Suprapubic skin (tissue), 3 donors: ENCODE measurements around the gene PPP2R2B.

Experiments used
- EP300 ChIP-seq: sonication (generic); formaldehyde crosslinking; IDR thresholded peaks from one replicate; pipeline ENCODE4 v1.6.1; 2017; ENCODE audit warnings: antibody characterized with exemption
- POLR2A ChIP-seq, 2 donors: fragments of 450-650 bp; IDR thresholded peaks; one replicate each; pipeline ENCODE4 v1.6.1; 2017; ENCODE audit warnings: antibody characterized with exemption in 2 of 2, mild to moderate bottlenecking in 2 of 2, moderate library complexity in 2 of 2
- TF ChIP-seq, protein P1 (sequence below), 2 donors: fragments of 200-600 bp in 1 of 2; fragments of 450-650 bp in 1 of 2; sonication (generic) in 1 of 2; IDR thresholded peaks; one replicate each; pipeline ENCODE4 v1.5.1; 2016 to 2019; ENCODE audit warnings: antibody characterized with exemption in 2 of 2, mild to moderate bottlenecking in 1 of 2, moderate library complexity in 1 of 2

DNA sequence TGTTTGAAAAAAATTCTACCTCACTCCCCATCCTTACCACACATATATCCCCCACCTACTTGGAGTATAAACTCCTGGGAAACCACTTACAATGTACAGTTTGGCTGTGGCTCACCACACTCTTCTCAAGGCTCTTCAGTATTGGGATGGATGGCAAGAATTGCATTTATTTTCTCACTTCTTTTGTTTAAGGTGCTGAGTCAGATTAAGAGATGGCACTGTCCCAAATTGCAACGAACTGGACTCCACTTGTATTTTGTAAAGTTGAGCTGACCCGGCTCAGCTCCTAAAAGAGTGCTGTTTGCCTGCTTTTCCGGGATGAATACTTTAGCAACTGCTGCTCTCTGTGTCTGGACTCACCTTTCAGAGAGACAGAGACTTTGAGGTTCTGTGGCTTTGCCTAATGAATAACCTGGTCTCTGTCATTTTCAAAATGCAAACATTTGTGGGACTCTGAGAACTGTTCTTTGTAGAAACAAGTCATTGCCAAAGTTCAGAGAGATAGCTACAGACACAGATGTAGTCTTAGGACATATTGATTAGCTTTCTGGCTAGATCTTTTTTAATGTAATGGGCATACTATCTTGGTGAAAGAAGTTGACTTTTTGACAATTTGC is 42.2 kb downstream of the PPP2R2B start:
- TF ChIP-seq, protein P1, sequence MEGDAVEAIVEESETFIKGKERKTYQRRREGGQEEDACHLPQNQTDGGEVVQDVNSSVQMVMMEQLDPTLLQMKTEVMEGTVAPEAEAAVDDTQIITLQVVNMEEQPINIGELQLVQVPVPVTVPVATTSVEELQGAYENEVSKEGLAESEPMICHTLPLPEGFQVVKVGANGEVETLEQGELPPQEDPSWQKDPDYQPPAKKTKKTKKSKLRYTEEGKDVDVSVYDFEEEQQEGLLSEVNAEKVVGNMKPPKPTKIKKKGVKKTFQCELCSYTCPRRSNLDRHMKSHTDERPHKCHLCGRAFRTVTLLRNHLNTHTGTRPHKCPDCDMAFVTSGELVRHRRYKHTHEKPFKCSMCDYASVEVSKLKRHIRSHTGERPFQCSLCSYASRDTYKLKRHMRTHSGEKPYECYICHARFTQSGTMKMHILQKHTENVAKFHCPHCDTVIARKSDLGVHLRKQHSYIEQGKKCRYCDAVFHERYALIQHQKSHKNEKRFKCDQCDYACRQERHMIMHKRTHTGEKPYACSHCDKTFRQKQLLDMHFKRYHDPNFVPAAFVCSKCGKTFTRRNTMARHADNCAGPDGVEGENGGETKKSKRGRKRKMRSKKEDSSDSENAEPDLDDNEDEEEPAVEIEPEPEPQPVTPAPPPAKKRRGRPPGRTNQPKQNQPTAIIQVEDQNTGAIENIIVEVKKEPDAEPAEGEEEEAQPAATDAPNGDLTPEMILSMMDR (IDR thresholded peaks at IDR 0.05), result no peak
- TF ChIP-seq POLR2A (IDR thresholded peaks at IDR 0.05), result no peak
- no peak for TF ChIP-seq EP300
